Measurements from ENCODE around the gene MTHFD1L. TPM values are rescaled to one million over a fixed set of nuclear protein-coding genes. Genes with fewer than 3 reads are reported as not detected.

Gene MTHFD1L
- total RNA-seq, 1 experiment from 2014 or later, result 47.8 TPM

DNA sequence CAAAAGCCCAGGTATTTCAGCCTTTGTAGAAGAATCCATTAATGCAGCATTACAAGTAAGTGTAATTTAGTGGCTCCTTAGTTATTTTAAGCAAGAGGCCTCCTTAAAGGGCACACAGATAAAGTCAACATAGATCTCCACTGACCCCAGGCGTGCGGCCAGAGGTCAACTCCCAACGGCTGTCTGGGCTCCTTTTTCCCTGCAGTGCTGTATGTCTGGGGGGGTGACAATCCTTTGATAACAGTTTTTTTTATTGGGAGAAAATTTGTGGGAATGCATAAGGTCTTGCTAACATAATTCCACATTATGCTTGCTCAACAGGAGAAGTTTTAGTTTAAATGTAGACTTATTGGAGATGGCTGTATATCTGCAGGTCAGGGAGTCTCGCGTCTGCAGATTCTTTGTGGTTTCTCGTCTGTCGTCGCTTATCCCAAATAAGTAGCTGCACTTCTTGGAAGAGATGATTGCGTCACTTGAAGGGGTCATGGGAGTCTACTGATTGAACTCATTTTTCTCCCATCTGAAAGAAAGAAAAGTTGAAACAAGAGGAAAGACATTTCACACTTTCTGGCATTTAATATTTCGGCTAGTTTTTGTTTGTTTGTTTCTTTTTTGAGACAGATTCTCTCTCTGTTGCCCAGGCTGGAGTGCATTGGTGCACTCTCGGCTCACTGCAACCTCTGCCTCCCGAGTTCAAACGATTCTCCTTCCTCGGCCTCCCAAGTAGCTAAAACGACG lies 222.5 kb downstream of the MTHFD1L start:
- BruUV-seq (replicated peaks), result no TSS peak
- intact Hi-C loops (cut with micrococcal nuclease; ENCODE audit: unreplicated experiment), result no loop called here
- CTCF ChIA-PET, result no interaction called here
- Mint-ChIP-seq H3K4me3 (ENCODE audit: low read depth, unreplicated experiment) (no peak overlapping the region), H3K27ac (ENCODE audit: unreplicated experiment) (no peak overlapping the region), H3K27me3 (ENCODE audit: unreplicated experiment) (no peaks in the 10 kb centered on the region), H3K36me3 (ENCODE audit: insufficient read depth, unreplicated experiment) (peaks cover 15% of the 10 kb centered on the region), H3K9me3 (ENCODE audit: low read depth, unreplicated experiment) (no peaks in the 10 kb centered on the region), H3K4me1 (ENCODE audit: low read depth, unreplicated experiment) (peaks cover 25% of the 10 kb centered on the region)
- DNase-seq, result no peak
- TF ChIP-seq, protein P1, sequence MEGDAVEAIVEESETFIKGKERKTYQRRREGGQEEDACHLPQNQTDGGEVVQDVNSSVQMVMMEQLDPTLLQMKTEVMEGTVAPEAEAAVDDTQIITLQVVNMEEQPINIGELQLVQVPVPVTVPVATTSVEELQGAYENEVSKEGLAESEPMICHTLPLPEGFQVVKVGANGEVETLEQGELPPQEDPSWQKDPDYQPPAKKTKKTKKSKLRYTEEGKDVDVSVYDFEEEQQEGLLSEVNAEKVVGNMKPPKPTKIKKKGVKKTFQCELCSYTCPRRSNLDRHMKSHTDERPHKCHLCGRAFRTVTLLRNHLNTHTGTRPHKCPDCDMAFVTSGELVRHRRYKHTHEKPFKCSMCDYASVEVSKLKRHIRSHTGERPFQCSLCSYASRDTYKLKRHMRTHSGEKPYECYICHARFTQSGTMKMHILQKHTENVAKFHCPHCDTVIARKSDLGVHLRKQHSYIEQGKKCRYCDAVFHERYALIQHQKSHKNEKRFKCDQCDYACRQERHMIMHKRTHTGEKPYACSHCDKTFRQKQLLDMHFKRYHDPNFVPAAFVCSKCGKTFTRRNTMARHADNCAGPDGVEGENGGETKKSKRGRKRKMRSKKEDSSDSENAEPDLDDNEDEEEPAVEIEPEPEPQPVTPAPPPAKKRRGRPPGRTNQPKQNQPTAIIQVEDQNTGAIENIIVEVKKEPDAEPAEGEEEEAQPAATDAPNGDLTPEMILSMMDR (IDR thresholded peaks at IDR 0.05; ENCODE audit: unreplicated experiment), result no peak

DNA sequence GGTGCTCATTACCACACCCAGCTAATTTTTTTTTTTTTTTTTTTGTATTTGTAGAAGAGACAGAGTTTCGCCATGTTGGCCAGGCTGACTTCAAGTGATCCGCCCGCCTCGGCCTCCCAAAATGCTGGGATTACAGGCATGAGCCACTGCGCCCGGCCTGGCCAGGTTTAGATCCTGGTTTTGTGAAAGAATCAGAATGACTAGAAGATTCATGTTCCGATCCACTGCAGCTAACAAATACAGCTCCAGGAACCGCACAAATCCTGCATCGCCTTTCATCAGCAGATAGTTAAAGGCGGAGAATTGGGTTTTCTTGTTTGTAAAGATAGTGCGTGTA lies 223.1 kb downstream of the MTHFD1L start:
- H3K27ac Mint-ChIP-seq (ENCODE audit: unreplicated experiment), result no peak overlapping the region
- no TSS peak for BruUV-seq (replicated peaks)
- H3K9me3 Mint-ChIP-seq (ENCODE audit: low read depth, unreplicated experiment), result no peaks in the 10 kb centered on the region
- no peak for DNase-seq
- CTCF ChIA-PET, result no interaction called here
- intact Hi-C loops (cut with micrococcal nuclease; ENCODE audit: unreplicated experiment), result no loop called here
- peaks cover 19% of the 10 kb centered on the region for H3K36me3 Mint-ChIP-seq (ENCODE audit: insufficient read depth, unreplicated experiment)
- no peaks in the 10 kb centered on the region for H3K27me3 Mint-ChIP-seq (ENCODE audit: unreplicated experiment)
- TF ChIP-seq, protein P1 (IDR thresholded peaks at IDR 0.05; ENCODE audit: unreplicated experiment), result no peak
- no peak overlapping the region for H3K4me3 Mint-ChIP-seq (ENCODE audit: low read depth, unreplicated experiment)
- H3K4me1 Mint-ChIP-seq (ENCODE audit: low read depth, unreplicated experiment), result peaks cover 25% of the 10 kb centered on the region

DNA sequence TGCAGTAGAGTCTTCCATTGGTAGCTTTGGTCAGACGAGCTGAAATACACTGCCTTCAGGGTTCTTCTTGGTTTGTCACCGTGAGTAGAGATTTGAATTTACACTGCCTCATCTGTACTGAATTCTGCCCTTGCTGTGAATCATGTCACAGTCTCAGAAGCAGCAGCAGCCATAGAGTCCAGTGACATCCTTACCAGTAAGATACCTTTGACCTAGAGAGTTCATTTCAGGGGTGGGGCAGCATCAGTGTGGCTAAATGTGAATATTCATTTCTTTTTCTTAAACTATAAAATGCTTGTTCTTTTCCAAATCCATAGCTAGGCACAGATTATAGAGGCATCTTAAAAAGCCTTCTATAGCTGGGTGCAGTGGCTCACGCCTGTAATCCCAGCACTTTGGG lies 223.5 kb downstream of the MTHFD1L start:
- H3K36me3 Mint-ChIP-seq (ENCODE audit: insufficient read depth, unreplicated experiment), result peaks cover 19% of the 10 kb centered on the region
- TF ChIP-seq, protein P1 (IDR thresholded peaks at IDR 0.05; ENCODE audit: unreplicated experiment), result no peak
- no TSS peak for BruUV-seq (replicated peaks)
- CTCF ChIA-PET, result no interaction called here
- H3K4me3 Mint-ChIP-seq (ENCODE audit: low read depth, unreplicated experiment), result no peak overlapping the region
- no peak for DNase-seq
- no peak overlapping the region for H3K27ac Mint-ChIP-seq (ENCODE audit: unreplicated experiment)
- intact Hi-C loops (cut with micrococcal nuclease; ENCODE audit: unreplicated experiment), result no loop called here
- no peaks in the 10 kb centered on the region for H3K9me3 Mint-ChIP-seq (ENCODE audit: low read depth, unreplicated experiment)
- no peaks in the 10 kb centered on the region for H3K27me3 Mint-ChIP-seq (ENCODE audit: unreplicated experiment)
- peaks cover 22% of the 10 kb centered on the region for H3K4me1 Mint-ChIP-seq (ENCODE audit: low read depth, unreplicated experiment)

DNA sequence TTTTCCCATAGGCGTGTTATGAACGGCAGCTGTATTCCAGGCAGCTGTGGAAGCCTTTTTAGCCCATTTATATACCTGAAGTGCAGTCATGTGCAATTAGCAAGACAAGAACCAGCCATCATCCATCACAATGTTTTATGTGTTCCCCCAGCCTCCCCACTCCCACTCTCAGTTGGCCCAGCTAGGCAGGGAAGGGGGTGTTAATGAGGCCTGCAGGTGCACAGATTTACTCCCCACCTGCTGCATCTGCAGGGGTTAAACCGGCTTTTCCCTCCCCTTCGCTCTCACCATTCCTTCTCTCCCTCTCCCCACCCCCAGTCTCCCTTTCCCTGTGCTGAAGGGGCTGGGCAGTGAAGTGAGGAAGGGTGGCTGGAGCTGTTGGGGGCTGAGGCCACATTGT lies 224.5 kb downstream of the MTHFD1L start:
- Mint-ChIP-seq H3K27ac (ENCODE audit: unreplicated experiment) (no peak overlapping the region), H3K4me1 (ENCODE audit: low read depth, unreplicated experiment) (peaks cover 18% of the 10 kb centered on the region), H3K36me3 (ENCODE audit: insufficient read depth, unreplicated experiment) (peaks cover 23% of the 10 kb centered on the region), H3K4me3 (ENCODE audit: low read depth, unreplicated experiment) (no peak overlapping the region), H3K27me3 (ENCODE audit: unreplicated experiment) (no peaks in the 10 kb centered on the region), H3K9me3 (ENCODE audit: low read depth, unreplicated experiment) (no peaks in the 10 kb centered on the region)
- DNase-seq, result no peak
- CTCF ChIA-PET, result no interaction called here
- intact Hi-C loops (cut with micrococcal nuclease; ENCODE audit: unreplicated experiment), result no loop called here
- TF ChIP-seq, protein P1 (IDR thresholded peaks at IDR 0.05; ENCODE audit: unreplicated experiment), result no peak
- no TSS peak for BruUV-seq (replicated peaks)

Data from Calu3 (cell line).